ENCODE data around the gene MEMO1. TPM values are rescaled to one million over a fixed set of nuclear protein-coding genes. Genes with fewer than 3 reads are reported as not detected.
"Not testable (repeated sequence)": the region's sequence is repeated elsewhere in the genome, so short reads cannot be mapped to it uniquely, and the experiment has no call there.

The MEMO1 gene
- total RNA-seq, 2 donors from 2014 or later, result 51.0 to 56.6 TPM

- no peaks in the 10 kb centered on the region for H3K9me3 Mint-ChIP-seq
- DNase-seq (ENCODE audit: low spot score in 2 of 2) (no peak), ATAC-seq (peak in 1 of 2 donors; percentile 16)
- H3K36me3 Mint-ChIP-seq, result no peaks in the 10 kb centered on the region
- H3K27ac Mint-ChIP-seq, result no peak overlapping the region
Observed at GRCh38 chr2:31945572-31945935, 65.3 kb downstream of the MEMO1 start.

- H3K9me3 Mint-ChIP-seq, result no peaks in the 10 kb centered on the region
- DNase-seq (ENCODE audit: low spot score in 2 of 2) (no peak), ATAC-seq (peak in 1 of 2 donors; percentile 7)
- H3K27ac Mint-ChIP-seq, result peak overlapping the region; percentile 10 to 92
- no peaks in the 10 kb centered on the region for H3K36me3 Mint-ChIP-seq
Observed at GRCh38 chr2:31944828-31945571, 65.8 kb downstream of the MEMO1 start.

- Mint-ChIP-seq H3K36me3 (no peaks in the 10 kb centered on the region), H3K27ac (peak overlapping the region; percentile 10 to 92), H3K9me3 (no peaks in the 10 kb centered on the region)
- ATAC-seq (peak in 1 of 2 donors; percentile 89), DNase-seq (ENCODE audit: low spot score in 2 of 2) (no peak)
Observed at GRCh38 chr2:31943636-31944225, 67.1 kb downstream of the MEMO1 start.

- H3K27ac Mint-ChIP-seq, result no peak overlapping the region
- no peak for DNase-seq (ENCODE audit: low spot score in 2 of 2)
- H3K9me3 Mint-ChIP-seq, result no peaks in the 10 kb centered on the region
- peak in 1 of 2 donors; percentile 29 for ATAC-seq
- no peaks in the 10 kb centered on the region for H3K36me3 Mint-ChIP-seq
Observed at GRCh38 chr2:31940920-31941319, 69.9 kb downstream of the MEMO1 start.

- Mint-ChIP-seq H3K36me3 (no peaks in the 10 kb centered on the region), H3K27ac (no peak overlapping the region), H3K9me3 (no peaks in the 10 kb centered on the region)
- ATAC-seq (no peak), DNase-seq (ENCODE audit: low spot score in 2 of 2) (no peak)
Observed at GRCh38 chr2:31937741-31938140, 73.1 kb downstream of the MEMO1 start.

- no peak for DNase-seq (ENCODE audit: low spot score in 2 of 2)
- H3K27ac Mint-ChIP-seq, result no peak overlapping the region
- H3K9me3 Mint-ChIP-seq, result no peaks in the 10 kb centered on the region
- ATAC-seq, result no peak
- H3K36me3 Mint-ChIP-seq, result no peaks in the 10 kb centered on the region
Observed at GRCh38 chr2:31935370-31935769, 75.4 kb downstream of the MEMO1 start.

DNA sequence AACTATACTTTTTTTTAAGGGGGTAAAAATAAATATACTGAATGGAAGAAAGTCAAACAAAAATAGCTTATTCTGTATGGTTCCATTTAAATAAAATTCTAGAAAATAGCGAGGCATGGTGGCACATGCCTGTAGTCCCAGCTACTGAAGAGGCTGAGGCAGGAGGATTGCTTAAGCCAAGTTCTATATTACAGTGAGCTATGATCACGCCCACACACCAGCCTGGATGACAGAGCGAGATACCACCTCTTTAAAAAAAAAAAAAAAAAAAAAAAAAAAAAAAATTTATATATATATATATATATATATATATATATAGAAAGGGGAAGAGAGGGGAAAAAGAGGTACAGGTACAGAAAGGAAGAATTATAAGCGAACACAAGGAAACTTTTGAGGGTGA is 77.7 kb downstream of the MEMO1 start:
- H3K9me3 Mint-ChIP-seq, result no peaks in the 10 kb centered on the region
- no peak overlapping the region for H3K27ac Mint-ChIP-seq
- no peaks in the 10 kb centered on the region for H3K36me3 Mint-ChIP-seq
- DNase-seq (ENCODE audit: low spot score in 2 of 2), result no peak
- ATAC-seq, result no peak

DNA sequence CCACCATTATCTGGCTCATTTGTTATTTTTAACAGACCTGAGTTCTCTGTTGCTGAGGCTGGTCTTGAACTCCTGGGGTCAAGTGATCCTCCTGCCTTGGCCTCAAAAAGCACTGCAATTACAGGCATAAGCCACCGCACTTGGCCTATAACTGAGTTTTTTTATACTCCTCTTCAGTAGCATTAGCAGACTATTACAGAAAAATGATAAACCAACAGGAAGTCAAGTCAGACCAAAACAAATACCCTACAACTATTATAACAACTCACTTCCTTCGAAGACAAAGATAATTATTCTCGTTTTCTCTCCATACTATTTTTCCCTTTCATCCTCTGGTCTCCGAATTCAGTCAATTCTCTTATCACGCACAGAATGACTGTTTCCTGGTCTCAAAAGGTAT is 78.2 kb downstream of the MEMO1 start:
- DNase-seq (ENCODE audit: low spot score in 2 of 2), result no peak
- no peak for ATAC-seq
- no peak overlapping the region for H3K27ac Mint-ChIP-seq
- H3K36me3 Mint-ChIP-seq, result no peaks in the 10 kb centered on the region
- no peaks in the 10 kb centered on the region for H3K9me3 Mint-ChIP-seq

GRCh38 chr2:31931916-31932315 is 78.9 kb downstream of the MEMO1 start:
- H3K9me3 Mint-ChIP-seq, result no peaks in the 10 kb centered on the region
- ATAC-seq, result no peak
- no peak overlapping the region for H3K27ac Mint-ChIP-seq
- H3K36me3 Mint-ChIP-seq, result no peaks in the 10 kb centered on the region
- no peak for DNase-seq (ENCODE audit: low spot score in 2 of 2)

GRCh38 chr2:31925517-31925916 is 85.3 kb downstream of the MEMO1 start:
- DNase-seq (ENCODE audit: low spot score in 2 of 2) (no peak), ATAC-seq (no peak)
- H3K9me3 Mint-ChIP-seq, result no peaks in the 10 kb centered on the region
- no peaks in the 10 kb centered on the region for H3K36me3 Mint-ChIP-seq
- peak overlapping the region in 1 of 2 donors; percentile 4 for H3K27ac Mint-ChIP-seq

DNA sequence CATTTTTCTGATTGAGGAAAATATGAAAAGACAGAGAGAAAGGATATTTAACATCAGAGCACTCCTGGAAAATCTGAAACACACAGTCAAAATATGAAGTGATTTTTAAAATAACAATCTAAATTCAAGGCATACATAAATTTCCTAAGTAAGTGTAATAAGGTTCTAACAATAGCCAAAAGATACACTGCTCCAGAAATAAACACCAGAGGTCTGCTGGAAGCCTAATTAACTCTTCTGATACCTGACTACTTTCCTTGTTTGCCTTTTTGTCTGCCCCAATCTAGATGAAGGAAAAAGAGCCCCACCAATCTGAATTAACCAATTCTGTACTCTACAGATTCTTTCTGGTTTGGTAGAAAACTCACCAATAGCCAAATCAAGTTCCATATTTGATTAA is 87.1 kb downstream of the MEMO1 start:
- DNase-seq (ENCODE audit: low spot score in 2 of 2) (no peak), ATAC-seq (no peak)
- Mint-ChIP-seq H3K9me3 (no peaks in the 10 kb centered on the region), H3K36me3 (no peaks in the 10 kb centered on the region), H3K27ac (no peak overlapping the region)

GRCh38 chr2:31922542-31923408 is 88.0 kb downstream of the MEMO1 start:
- DNase-seq (ENCODE audit: low spot score in 2 of 2) (no peak), ATAC-seq (no peak)
- no peak overlapping the region for H3K27ac Mint-ChIP-seq
- H3K36me3 Mint-ChIP-seq, result no peaks in the 10 kb centered on the region
- H3K9me3 Mint-ChIP-seq, result no peaks in the 10 kb centered on the region

GRCh38 chr2:31920962-31921361 is 89.8 kb downstream of the MEMO1 start:
- Mint-ChIP-seq H3K36me3 (no peaks in the 10 kb centered on the region), H3K9me3 (no peaks in the 10 kb centered on the region)
- ATAC-seq, result no peak

GRCh38 chr2:31919499-31919898 is 91.3 kb downstream of the MEMO1 start:
- H3K27ac Mint-ChIP-seq, result peak overlapping the region in 1 of 2 donors; percentile 72
- DNase-seq (ENCODE audit: low spot score in 2 of 2), result no peak
- no peaks in the 10 kb centered on the region for H3K36me3 Mint-ChIP-seq
- ATAC-seq, result no peak
- H3K9me3 Mint-ChIP-seq, result no peaks in the 10 kb centered on the region

More at GRCh38 chr2:31920962-31921361, 89.8 kb downstream of the MEMO1 start:
- H3K27ac Mint-ChIP-seq, result no peak overlapping the region
- DNase-seq (ENCODE audit: low spot score in 2 of 2), result no peak

- Mint-ChIP-seq H3K36me3 (peaks cover 0 to 4% of the 10 kb centered on the region in 2 donors), H3K9me3 (no peaks in the 10 kb centered on the region), H3K27ac (no peak overlapping the region)
- ATAC-seq, result no peak
- DNase-seq (ENCODE audit: low spot score in 2 of 2), result no peak
Observed at GRCh38 chr2:31909661-31910060, 101.1 kb downstream of the MEMO1 start.

DNA sequence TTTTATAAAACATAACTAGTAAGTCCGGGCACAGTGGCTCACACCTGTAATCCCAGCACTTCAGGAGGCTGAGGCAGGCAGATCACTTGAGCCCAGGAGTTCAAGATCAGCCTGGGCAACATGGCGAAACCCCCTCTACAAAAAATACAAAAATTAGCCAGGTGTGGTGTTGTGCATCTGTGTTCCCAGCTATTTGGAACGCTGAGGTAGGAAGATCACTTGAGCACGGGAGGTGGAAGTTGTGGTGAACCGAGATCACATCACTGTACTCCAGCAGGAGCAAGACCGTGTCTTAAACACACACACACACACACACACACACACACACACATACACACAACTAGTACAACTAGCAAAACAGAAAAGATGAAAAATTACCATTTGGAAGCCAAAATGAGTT is 103.3 kb downstream of the MEMO1 start:
- DNase-seq (ENCODE audit: low spot score in 2 of 2); ATAC-seq; H3K9me3 Mint-ChIP-seq; H3K27ac Mint-ChIP-seq: not testable (repeated sequence)
- peaks cover 8 to 19% of the 10 kb centered on the region in 2 donors for H3K36me3 Mint-ChIP-seq

GRCh38 chr2:31903109-31903780 is 107.6 kb downstream of the MEMO1 start:
- Mint-ChIP-seq H3K36me3 (peaks cover 28 to 53% of the 10 kb centered on the region in 2 donors), H3K27ac (no peak overlapping the region), H3K9me3 (peaks cover 7% of the 10 kb centered on the region in 2 donors)
- DNase-seq (ENCODE audit: low spot score in 2 of 2), result no peak
- peak in 1 of 2 donors; percentile 72 for ATAC-seq
